IPS DF 4.7 (cell line): ENCODE data around the gene INTS11.

ENCODE experiments used
- DNase-seq: peaks from one replicate; pipeline ENCODE4 v3.0.0-alpha.2; 2013; ENCODE audit warnings: low spot score; ENCODE audit errors: extremely low read depth

INTS11 gene

GRCh38 chr1:1343811-1344421 is 19.5 kb upstream of the INTS11 start:
- no peak for DNase-seq

- no peak for DNase-seq
Measured at GRCh38 chr1:1342584-1343115, 18.2 kb upstream of the INTS11 start.

GRCh38 chr1:1342061-1342562 is 17.7 kb upstream of the INTS11 start:
- no peak for DNase-seq

GRCh38 chr1:1341549-1342021 is 17.1 kb upstream of the INTS11 start:
- no peak for DNase-seq

- no peak for DNase-seq
Measured at GRCh38 chr1:1340791-1341548, 16.5 kb upstream of the INTS11 start.

GRCh38 chr1:1340185-1340584 is 15.7 kb upstream of the INTS11 start:
- no peak for DNase-seq

GRCh38 chr1:1338278-1338677 is 13.8 kb upstream of the INTS11 start:
- DNase-seq: no peak

GRCh38 chr1:1337793-1338147 is 13.3 kb upstream of the INTS11 start:
- no peak for DNase-seq

- no peak for DNase-seq
Measured at GRCh38 chr1:1336931-1337792, 12.7 kb upstream of the INTS11 start.

- no peak for DNase-seq
Measured at GRCh38 chr1:1336446-1336845, 12.0 kb upstream of the INTS11 start.

GRCh38 chr1:1335792-1336248 is 11.4 kb upstream of the INTS11 start:
- DNase-seq: no peak

GRCh38 chr1:1335283-1335682 is 10.8 kb upstream of the INTS11 start:
- no peak for DNase-seq

- no peak for DNase-seq
Measured at GRCh38 chr1:1334835-1335234, 10.4 kb upstream of the INTS11 start.

GRCh38 chr1:1333551-1334241 is 9.2 kb upstream of the INTS11 start:
- DNase-seq: no peak

- DNase-seq: no peak
Measured at GRCh38 chr1:1332774-1333480, 8.5 kb upstream of the INTS11 start.

GRCh38 chr1:1332031-1332755 is 7.7 kb upstream of the INTS11 start:
- no peak for DNase-seq

- DNase-seq: no peak
Measured at GRCh38 chr1:1331068-1331965, 6.9 kb upstream of the INTS11 start, which contains the start of gene TAS1R3. Gene TAS1R3 (plus strand): TSS chr1:1331280. CDS start chr1:1331346, 66 bp downstream.

GRCh38 chr1:1330366-1331067 is 6.1 kb upstream of the INTS11 start:
- DNase-seq: no peak
